Activated naive CD4-positive, alpha-beta T cell treated with anti-CD3 and anti-CD28 coated beads, Interleukin-2, amount 50 U/mL, for 16 hours (primary cell): ENCODE measurements around the gene HSD11B2.
A peak's percentile ranks its signal among the peaks of the same experiment; 100 is the strongest.

Experiments
- DNase-seq: peaks from one replicate; pipeline ENCODE4 v3.0.0-alpha.2; 2020

HSD11B2 gene

DNA sequence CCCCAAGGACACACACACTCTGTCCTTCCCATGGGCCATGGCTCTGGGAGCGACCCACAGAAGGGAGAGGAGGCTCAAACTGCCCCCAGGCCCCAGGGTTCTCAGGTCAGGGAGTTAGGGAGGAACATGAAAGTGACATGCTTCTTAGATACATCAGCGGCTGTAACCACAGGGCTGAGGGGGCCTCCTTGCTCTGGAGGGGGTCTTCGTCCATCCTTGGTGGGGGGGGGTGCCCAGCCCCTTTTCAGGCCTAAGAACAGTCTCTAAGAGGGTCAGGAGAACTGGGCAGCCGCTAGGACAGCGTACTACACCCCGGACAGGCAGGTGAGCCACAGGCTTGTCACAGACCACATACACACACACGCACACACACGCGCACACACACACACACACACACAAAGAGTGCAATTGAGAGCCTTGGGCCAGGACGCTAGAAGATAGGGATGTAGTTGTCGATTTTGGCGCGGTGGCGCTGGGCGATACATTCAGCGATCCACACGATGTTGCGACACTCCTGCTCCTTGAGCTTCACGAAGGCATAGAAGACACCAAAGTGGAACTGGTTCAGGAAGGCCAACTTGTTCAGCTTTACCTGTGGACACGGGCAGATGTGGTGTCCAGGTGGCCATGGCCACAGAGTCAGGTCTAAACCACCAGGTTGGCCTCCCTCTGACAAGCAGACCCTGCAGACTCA lies 7.3 kb downstream of the HSD11B2 start:
- no peak for DNase-seq

DNA sequence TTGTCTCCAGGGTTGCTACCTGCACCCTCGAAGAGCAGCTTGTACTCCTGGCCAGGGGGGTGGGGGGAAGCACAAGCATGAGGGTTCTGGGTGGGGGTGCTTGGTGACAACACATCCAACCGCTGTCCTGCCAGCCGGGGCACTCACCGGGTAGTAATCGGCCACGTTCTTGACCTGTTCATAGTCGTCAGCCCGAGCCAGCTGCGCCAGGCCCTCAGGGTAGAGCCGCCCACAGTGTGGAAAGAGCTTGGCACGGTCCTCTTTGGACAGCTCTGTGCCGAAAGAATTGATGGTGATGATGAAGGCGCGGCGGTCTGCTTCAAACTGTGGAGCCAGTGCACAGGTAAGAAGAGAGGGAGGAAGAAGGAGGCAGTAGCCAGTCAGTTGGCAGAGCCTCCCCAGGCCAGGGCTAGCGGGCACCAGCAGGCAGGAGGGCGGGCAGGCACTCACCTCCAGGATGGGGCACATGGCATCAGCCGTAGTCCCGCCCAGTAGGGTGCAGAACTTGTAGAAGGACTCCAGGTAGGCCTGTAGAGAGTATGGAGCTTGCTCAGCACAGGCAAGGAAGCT lies 8.0 kb downstream of the HSD11B2 start:
- DNase-seq: no peak

DNA sequence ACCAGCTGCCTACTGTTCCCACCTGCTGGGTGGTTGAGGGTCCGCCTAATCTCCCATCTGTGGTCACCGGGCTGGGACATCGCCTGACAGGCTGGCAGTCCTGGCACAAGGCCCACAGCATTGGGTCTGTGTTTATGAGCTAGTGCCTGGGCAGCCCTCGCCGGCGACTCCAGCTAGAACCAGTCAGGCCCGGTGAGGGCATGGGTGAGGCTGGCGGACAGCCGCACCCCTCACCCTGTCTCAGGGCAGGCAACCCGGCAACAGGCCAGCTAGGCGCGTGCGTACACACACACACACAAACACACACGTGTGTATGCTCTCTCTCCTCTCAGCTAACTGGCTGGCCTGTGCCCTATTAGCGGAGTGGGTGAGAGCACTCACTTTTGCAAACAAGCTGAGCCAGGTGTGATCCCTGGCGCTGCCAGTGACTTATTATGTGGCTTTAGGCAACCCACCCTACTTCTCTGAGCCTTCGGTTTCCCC lies 10.4 kb downstream of the HSD11B2 start:
- no peak for DNase-seq

GRCh38 chr16:67441907-67442306 lies 11.0 kb downstream of the HSD11B2 start:
- DNase-seq: no peak

DNA sequence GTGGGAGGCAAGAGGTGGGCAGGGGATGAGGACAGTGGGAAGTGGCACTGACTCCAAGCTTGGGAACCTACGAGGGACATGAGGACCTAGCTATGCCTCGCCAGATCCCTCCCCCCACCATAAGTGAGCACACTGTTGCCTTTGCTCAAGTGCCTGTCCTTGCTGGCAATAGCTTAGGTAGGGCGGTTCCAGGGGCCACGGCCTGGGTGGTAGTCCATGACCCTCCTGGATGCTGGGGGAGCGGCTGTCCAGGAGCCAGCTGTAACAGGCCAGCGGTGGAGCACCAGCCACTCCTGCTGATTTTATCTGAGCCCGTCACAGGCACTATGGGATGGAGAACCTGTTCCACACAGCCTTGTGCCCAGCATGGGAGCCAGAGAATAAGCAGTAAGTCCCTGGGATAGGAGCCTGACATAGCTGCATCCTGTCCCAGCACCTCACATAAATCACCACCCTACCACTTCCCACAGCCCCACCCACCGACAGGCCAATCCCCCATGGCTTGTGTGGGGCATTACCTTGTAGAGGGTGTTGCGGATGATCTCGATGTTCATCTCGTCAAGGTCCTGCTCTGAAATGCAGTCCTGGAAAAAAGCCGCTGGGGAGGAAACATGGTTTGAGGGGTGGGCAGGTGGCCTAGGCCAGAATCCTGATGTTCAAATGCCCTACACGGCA lies 11.8 kb downstream of the HSD11B2 start:
- no peak for DNase-seq

GRCh38 chr16:67443265-67443664 lies 12.3 kb downstream of the HSD11B2 start:
- DNase-seq: no peak

- DNase-seq: no peak
Observed at GRCh38 chr16:67444259-67445125, 13.6 kb downstream of the HSD11B2 start.

DNA sequence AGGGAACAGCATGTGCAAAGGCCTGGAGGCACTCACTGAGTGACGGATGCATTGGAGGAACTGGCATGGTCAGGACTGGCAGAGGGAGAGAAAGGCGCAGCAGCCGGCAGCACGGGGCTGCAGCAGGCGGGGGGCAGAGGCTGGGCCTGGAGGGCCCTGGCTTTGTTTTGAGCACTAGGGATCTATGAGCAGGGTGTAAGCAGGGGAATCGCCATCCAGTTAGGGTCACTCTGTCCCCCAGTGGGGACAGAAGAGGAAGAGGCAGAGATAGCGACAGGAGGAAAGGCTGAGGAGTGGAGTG lies 14.2 kb downstream of the HSD11B2 start:
- DNase-seq: no peak

DNA sequence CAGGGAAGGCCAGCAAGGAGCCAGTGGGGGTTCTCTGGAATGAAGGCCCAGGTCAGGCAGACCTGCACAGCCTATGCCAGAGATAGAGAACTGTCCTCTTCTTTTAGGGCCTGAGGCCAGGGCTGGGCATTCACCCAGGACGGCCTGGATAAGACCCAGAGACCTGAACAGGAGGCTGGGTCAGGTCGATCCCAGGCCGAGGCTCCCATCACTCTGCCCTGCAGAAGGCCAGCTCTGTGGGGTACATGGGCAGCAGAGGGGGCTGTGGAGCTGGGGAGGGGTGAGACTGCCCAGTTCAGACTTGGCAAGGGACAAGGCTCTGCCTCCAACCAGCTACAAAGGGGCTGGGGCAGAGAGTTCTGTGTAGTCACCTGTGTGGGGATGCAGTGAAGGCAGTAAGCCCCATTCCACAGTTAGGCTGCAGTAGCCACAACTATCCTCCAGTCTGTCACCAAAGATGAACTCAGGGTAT lies 14.6 kb downstream of the HSD11B2 start:
- DNase-seq: no peak

GRCh38 chr16:67445913-67446907 lies 15.3 kb downstream of the HSD11B2 start:
- no peak for DNase-seq

DNA sequence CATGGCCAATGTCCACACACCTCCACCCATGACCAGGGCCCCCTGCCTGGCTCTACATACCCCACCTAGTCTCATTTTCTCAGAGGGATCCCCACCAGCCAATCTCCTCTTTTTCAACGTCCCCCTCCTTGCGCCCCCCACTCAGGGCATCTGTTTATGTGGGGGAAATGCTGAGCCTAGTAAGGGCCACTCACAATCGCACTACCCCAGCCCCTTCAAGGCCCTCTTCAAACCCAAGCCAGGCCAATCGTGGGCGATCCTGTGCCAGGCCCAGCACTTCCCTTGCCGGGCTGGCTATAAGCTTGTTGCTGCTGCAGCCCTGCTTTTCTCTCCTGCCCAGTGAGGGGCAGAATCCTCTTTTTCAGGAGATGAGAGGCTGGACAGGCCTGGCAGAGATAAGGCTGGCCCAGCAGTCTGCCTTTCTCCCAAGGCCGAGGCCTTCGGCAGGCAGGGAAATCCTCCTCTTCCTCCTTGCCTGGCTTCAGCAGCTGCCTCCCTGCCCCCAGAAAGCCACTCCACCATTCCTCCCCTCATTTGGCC lies 16.1 kb downstream of the HSD11B2 start:
- DNase-seq: no peak

GRCh38 chr16:67447508-67448076 lies 16.7 kb downstream of the HSD11B2 start:
- peak; percentile 73 for DNase-seq

DNA sequence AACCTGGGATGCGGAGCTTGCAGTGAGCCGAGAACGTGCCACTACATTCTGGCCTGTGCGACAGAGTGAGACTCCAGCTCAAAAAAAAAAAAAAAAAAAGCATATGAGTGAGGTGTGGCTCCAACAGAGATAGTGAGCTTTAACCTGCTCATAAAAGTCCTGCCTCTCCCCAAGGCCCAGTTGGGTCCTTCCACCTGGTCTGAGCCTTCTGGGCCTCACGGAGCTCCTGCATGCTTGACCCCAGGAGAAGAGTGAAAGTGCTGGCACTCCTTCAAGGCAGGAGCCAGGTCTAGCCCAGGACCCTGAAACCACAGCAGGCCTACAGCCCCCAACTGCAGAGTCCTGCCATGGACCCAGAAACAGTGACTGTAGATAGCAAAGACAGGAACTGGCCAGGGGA lies 17.7 kb downstream of the HSD11B2 start:
- no peak for DNase-seq

DNA sequence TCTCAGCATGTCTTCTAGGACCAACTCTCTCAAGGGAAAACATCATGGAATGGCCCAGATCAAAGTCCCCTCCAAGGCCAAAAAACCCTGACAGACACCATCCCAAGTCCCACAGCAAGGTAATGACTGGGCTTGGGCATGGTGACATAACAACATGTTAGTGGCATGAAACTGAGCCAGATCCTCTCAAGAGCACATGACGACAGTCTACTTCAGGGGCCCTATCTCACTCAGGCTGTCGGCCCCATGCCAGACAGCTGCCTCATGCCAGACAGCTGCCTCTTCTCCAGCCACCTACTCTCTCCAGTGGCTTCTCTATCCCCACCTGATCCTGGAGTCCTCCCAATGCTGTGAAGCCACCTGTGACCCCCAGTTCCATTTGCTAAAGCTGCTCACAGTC lies 18.4 kb downstream of the HSD11B2 start:
- no peak for DNase-seq

- DNase-seq: no peak
Observed at GRCh38 chr16:67449739-67450138, 18.8 kb downstream of the HSD11B2 start.

- no peak for DNase-seq
Observed at GRCh38 chr16:67451061-67451703, 20.3 kb downstream of the HSD11B2 start.

GRCh38 chr16:67451704-67452435 lies 20.9 kb downstream of the HSD11B2 start:
- DNase-seq: no peak

- no peak for DNase-seq
Observed at GRCh38 chr16:67454104-67454503, 23.2 kb downstream of the HSD11B2 start.

- DNase-seq: no peak
Observed at GRCh38 chr16:67454852-67455251, 23.9 kb downstream of the HSD11B2 start.
